ENCODE results near the gene PLOD2. TPM values are rescaled to one million over a fixed set of nuclear protein-coding genes. Genes with fewer than 3 reads are reported as not detected.

Gene PLOD2
- total and polyA plus RNA-seq, 12 donors: 12.5 to 44.6 (median 16.8) TPM

GRCh38 chr3:146148468-146148931 is 12.5 kb downstream of the PLOD2 start:
- intact Hi-C loops (cut with DNase I): no loop called here
- 79 to 93% methylated on average over 1 of the region's 1 CpG for WGBS, 2 donors
- ATAC-seq (peak in 1 of 8 donors; percentile 54), DNase-seq (no peak)
- Histone ChIP-seq H3K4me3 (no peak overlapping the region), H3K27ac (no peak overlapping the region), H3K4me1 (peaks cover 0 to 57% (median 24%) of the 10 kb centered on the region in 9 donors), H3K27me3 (no peaks in the 10 kb centered on the region), H3K9me3 (no peaks in the 10 kb centered on the region), H3K36me3 (peaks cover 0 to 13% (median 0%) of the 10 kb centered on the region in 9 donors)
- TF ChIP-seq, protein P1, sequence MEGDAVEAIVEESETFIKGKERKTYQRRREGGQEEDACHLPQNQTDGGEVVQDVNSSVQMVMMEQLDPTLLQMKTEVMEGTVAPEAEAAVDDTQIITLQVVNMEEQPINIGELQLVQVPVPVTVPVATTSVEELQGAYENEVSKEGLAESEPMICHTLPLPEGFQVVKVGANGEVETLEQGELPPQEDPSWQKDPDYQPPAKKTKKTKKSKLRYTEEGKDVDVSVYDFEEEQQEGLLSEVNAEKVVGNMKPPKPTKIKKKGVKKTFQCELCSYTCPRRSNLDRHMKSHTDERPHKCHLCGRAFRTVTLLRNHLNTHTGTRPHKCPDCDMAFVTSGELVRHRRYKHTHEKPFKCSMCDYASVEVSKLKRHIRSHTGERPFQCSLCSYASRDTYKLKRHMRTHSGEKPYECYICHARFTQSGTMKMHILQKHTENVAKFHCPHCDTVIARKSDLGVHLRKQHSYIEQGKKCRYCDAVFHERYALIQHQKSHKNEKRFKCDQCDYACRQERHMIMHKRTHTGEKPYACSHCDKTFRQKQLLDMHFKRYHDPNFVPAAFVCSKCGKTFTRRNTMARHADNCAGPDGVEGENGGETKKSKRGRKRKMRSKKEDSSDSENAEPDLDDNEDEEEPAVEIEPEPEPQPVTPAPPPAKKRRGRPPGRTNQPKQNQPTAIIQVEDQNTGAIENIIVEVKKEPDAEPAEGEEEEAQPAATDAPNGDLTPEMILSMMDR (IDR thresholded peaks at IDR 0.05): peak in 4 of 9 donors; percentile 24 to 45 (median 39)

GRCh38 chr3:146145642-146146041 is 15.3 kb downstream of the PLOD2 start:
- TF ChIP-seq, protein P1 (IDR thresholded peaks at IDR 0.05): no peak
- 87 to 96% methylated on average over 1 of the region's 1 CpG for WGBS, 2 donors
- H3K4me1 ChIP-seq: peaks cover 0 to 64% (median 28%) of the 10 kb centered on the region in 9 donors
- H3K27me3 ChIP-seq: no peaks in the 10 kb centered on the region
- no peak overlapping the region for H3K27ac ChIP-seq
- no peaks in the 10 kb centered on the region for H3K36me3 ChIP-seq
- no peaks in the 10 kb centered on the region for H3K9me3 ChIP-seq
- no peak for DNase-seq
- intact Hi-C loops (cut with DNase I): no loop called here
- H3K4me3 ChIP-seq: no peak overlapping the region
- ATAC-seq: no peak

DNA sequence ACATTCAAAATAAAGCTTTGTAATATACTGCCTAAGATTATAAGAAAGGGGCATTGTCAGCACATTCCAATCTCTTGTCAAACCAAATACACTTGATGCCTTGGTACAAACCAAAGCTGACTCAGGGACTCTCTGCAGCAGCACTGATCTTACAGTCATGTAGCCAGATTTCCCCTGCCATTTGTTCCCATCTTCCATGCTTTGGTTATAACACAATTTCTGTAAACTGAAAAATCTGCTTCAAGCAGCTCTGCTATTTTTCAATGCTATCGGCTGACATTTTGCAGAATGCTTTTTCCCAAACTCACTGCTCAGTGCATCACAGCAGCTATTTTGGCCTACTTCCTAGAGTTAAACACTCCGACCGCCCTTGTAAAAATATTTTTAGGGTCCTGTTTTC is 18.2 kb downstream of the PLOD2 start:
- TF ChIP-seq, protein P1 (IDR thresholded peaks at IDR 0.05): no peak
- H3K4me3 ChIP-seq: peak overlapping the region in 1 of 10 donors; percentile 19
- no peaks in the 10 kb centered on the region for H3K9me3 ChIP-seq
- H3K27me3 ChIP-seq: no peaks in the 10 kb centered on the region
- 23 to 35% methylated on average over 3 of the region's 3 CpGs for WGBS, 2 donors
- peak overlapping the region in 7 of 10 donors; percentile 4 to 52 (median 40) for H3K27ac ChIP-seq
- no peaks in the 10 kb centered on the region for H3K36me3 ChIP-seq
- DNase-seq (no peak), ATAC-seq (peak; percentile 50 to 76 (median 66))
- intact Hi-C loops (cut with DNase I): no loop called here
- H3K4me1 ChIP-seq: peaks cover 0 to 70% (median 35%) of the 10 kb centered on the region in 9 donors

DNA sequence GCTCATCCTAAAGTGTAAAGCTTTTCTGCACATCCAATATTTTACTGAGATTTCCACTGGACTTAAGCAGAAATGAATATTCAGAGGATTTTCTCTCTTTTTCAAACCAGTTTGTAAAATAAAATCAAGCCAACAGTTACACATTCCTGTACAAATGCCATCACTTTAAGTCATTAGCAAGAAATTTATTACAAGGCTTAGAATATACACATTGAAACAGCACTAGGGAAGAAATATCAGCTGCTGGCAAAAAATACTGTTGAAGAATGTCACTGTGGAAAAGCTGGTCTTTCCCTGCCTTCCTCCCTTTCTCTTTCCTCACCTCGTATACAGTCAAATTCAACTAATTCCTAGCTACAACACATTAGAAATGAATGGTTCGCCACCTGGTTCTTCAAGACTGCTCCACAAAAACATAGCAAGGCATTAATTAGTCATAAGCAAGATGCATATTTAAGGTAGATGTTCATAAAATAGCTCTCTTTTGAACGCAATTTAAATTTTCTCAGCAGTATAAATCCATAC is 21.3 kb downstream of the PLOD2 start:
- Histone ChIP-seq H3K4me1 (peaks cover 0 to 63% (median 35%) of the 10 kb centered on the region in 9 donors), H3K27me3 (no peaks in the 10 kb centered on the region), H3K36me3 (no peaks in the 10 kb centered on the region), H3K9me3 (no peaks in the 10 kb centered on the region), H3K4me3 (no peak overlapping the region), H3K27ac (peak overlapping the region in 2 of 10 donors; percentile 16 to 32)
- DNase-seq (no peak), ATAC-seq (no peak)
- WGBS, 2 donors: 62 to 65% methylated on average over 3 of the region's 3 CpGs
- TF ChIP-seq, protein P1 (IDR thresholded peaks at IDR 0.05): no peak
- intact Hi-C loops (cut with DNase I): no loop called here
